PC-9 (cell line): ENCODE data around the gene YAP1. TPM values are rescaled to one million over a fixed set of nuclear protein-coding genes. Genes with fewer than 3 reads are reported as not detected.

Source experiments
- BruUV-seq: library from RNA; stranded (reverse); fragments of 400-500 nt; replicated peaks from 2 replicates; lab custom pipeline; 2021; lab: Mats Ljungman, UMichigan
- CTCF ChIA-PET: fragments of 300-600 bp; sonication (Branson Sonifier 250); formaldehyde crosslinking; loops from one replicate; lab custom pipeline; 2022; ENCODE audit warnings: antibody characterized with exemption; lab: Charles Lee
- POLR2A ChIA-PET: fragments of 300-600 bp; sonication (Branson Sonifier 250); formaldehyde crosslinking; loops from one replicate; lab custom pipeline; 2022; ENCODE audit warnings: antibody characterized with exemption; ENCODE audit not compliant: unreplicated experiment; lab: Charles Lee
- DNase-seq, 2 experiments: peaks; one replicate each; pipeline versions ENCODE4 v3.0.0 to v3.0.0-alpha.2; 2015 to 2022; ENCODE audit warnings: mixed read lengths in 1 of 2
- H2AFZ ChIP-seq: fragments of 200-600 bp; sonication (generic); 2 replicates; pipeline ENCODE4 v1.8.1; 2017; ENCODE audit warnings: antibody characterized with exemption
- H3F3A ChIP-seq: fragments of 200-600 bp; sonication (generic); 2 replicates; pipeline ENCODE4 v1.8.1; 2017; ENCODE audit warnings: antibody characterized with exemption, mild to moderate bottlenecking, low read depth; ENCODE audit not compliant: insufficient read depth
- H3K27ac ChIP-seq: fragments of 200-600 bp; sonication (generic); 2 replicates; pipeline ENCODE4 v1.6.1; 2016; ENCODE audit warnings: mixed run types
- H3K27me3 ChIP-seq: fragments of 200-600 bp; sonication (generic); 2 replicates; pipeline ENCODE4 v1.6.1; 2016; ENCODE audit warnings: low read depth, mixed run types; ENCODE audit not compliant: insufficient read depth
- H3K36me3 ChIP-seq: fragments of 200-600 bp; sonication (generic); 2 replicates; pipeline ENCODE4 v1.6.1; 2016; ENCODE audit warnings: low read depth, mixed run types
- H3K4me1 ChIP-seq: fragments of 200-600 bp; sonication (generic); replicated peaks from 2 replicates; pipeline ENCODE4 v1.6.1; 2016; ENCODE audit warnings: mixed run types; ENCODE audit not compliant: insufficient read depth
- H3K4me2 ChIP-seq: fragments of 200-600 bp; sonication (generic); 2 replicates; pipeline ENCODE4 v1.6.1; 2017; ENCODE audit warnings: mixed run types
- H3K4me3 ChIP-seq: fragments of 200-600 bp; sonication (generic); 2 replicates; pipeline ENCODE4 v1.6.1; 2016; ENCODE audit warnings: mixed run types
- H3K79me2 ChIP-seq: fragments of 200-600 bp; sonication (generic); 2 replicates; pipeline ENCODE4 v1.6.1; 2017; ENCODE audit warnings: low read depth, mixed run types
- H3K9me2 ChIP-seq: fragments of 200-600 bp; sonication (generic); 2 replicates; pipeline ENCODE4 v1.8.1; 2017; ENCODE audit warnings: mild to moderate bottlenecking; ENCODE audit not compliant: insufficient read depth
- H3K9me3 ChIP-seq: fragments of 200-600 bp; sonication (generic); 2 replicates; pipeline ENCODE4 v1.8.1; 2016; ENCODE audit warnings: low read depth; ENCODE audit not compliant: insufficient read depth
- H4K20me1 ChIP-seq: fragments of 200-600 bp; sonication (generic); 2 replicates; pipeline ENCODE4 v1.8.1; 2017; ENCODE audit not compliant: insufficient read depth
- EZH2 ChIP-seq: fragments of 200-600 bp; sonication (generic); IDR thresholded peaks from 2 replicates; pipeline ENCODE4 v1.8.0; 2017; ENCODE audit warnings: antibody characterized with exemption, low read depth
- intact Hi-C: fragments of 100-400 bp; cut with micrococcal nuclease; formaldehyde crosslinking; loops from one replicate; pipeline ENCODE4 v1.10.0; 2022; ENCODE audit not compliant: unreplicated experiment
- total RNA-seq: library from RNA; stranded (reverse); gene quantifications from 2 replicates; pipeline ENCODE4 v1.2.3, GENCODE V29; 2021
- TF ChIP-seq, protein P1 (sequence below): fragments of 200-600 bp; sonication (generic); conservative IDR thresholded peaks from 2 replicates; pipeline ENCODE4 v1.6.1; 2017; ENCODE audit warnings: mixed run types, antibody characterized with exemption, mild to moderate bottlenecking, moderate library complexity

Gene YAP1
- total RNA-seq, 1 experiment from 2014 or later = 111 TPM

DNA sequence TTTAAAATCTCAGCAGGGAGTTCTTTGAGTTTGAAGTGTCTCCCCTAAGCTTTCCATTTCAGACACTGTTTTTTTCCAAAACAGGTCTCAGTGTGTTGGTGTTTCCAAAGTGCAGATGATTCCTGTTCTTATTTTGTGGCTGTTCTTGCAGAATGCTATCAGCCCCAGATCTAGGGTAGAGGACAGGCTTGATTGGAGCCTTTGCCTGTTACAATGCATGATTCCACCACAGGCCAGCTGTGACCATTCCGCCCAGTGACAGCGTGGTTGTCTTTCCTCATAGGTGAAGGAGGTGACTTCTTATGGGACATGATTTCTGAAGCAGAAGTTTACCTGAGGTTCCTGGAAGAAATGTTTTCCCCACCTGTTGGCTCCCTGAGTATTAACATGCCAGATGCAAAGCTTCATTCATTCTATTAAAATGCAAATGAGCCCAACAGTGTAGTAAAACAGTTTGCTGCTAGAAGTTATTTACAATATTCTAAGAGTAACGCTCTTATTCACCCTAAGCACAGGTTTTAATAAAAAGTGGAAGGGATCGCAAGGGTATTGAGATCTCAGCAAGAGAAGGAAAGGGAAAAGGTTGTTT is 170.1 kb downstream of the YAP1 start:
- no peaks in the 10 kb centered on the region for H3K27me3 ChIP-seq
- no peaks in the 10 kb centered on the region for H3F3A ChIP-seq
- H3K9me2 ChIP-seq = no peaks in the 10 kb centered on the region
- no peaks in the 10 kb centered on the region for H3K9me3 ChIP-seq
- no peak overlapping the region for H3K4me3 ChIP-seq
- POLR2A ChIA-PET = no interaction called here
- BruUV-seq = no TSS peak
- CTCF ChIA-PET = no interaction called here
- no peak overlapping the region for H3K27ac ChIP-seq
- no peaks in the 10 kb centered on the region for H4K20me1 ChIP-seq
- H3K4me2 ChIP-seq = no peak overlapping the region
- intact Hi-C loops = no loop called here
- DNase-seq = no peak
- no peaks in the 10 kb centered on the region for H3K79me2 ChIP-seq
- TF ChIP-seq EZH2 = no peak
- TF ChIP-seq, protein P1, sequence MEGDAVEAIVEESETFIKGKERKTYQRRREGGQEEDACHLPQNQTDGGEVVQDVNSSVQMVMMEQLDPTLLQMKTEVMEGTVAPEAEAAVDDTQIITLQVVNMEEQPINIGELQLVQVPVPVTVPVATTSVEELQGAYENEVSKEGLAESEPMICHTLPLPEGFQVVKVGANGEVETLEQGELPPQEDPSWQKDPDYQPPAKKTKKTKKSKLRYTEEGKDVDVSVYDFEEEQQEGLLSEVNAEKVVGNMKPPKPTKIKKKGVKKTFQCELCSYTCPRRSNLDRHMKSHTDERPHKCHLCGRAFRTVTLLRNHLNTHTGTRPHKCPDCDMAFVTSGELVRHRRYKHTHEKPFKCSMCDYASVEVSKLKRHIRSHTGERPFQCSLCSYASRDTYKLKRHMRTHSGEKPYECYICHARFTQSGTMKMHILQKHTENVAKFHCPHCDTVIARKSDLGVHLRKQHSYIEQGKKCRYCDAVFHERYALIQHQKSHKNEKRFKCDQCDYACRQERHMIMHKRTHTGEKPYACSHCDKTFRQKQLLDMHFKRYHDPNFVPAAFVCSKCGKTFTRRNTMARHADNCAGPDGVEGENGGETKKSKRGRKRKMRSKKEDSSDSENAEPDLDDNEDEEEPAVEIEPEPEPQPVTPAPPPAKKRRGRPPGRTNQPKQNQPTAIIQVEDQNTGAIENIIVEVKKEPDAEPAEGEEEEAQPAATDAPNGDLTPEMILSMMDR = no peak
- H2AFZ ChIP-seq = no peak overlapping the region
- peaks cover 12% of the 10 kb centered on the region for H3K4me1 ChIP-seq
- no peaks in the 10 kb centered on the region for H3K36me3 ChIP-seq

Other genes with a start within 250 kb of the YAP1 start
- gene CEP126, start 195.4 kb upstream of the YAP1 start, total RNA-seq = 3.7 and 6.0 TPM in 2 replicates
- gene ANGPTL5, start 193.9 kb upstream of the YAP1 start, total RNA-seq = not detected in 2 replicates
- 1.9 and 2.2 TPM in 2 replicates for gene CFAP300, start 63.0 kb upstream of the YAP1 start, total RNA-seq
- 3.8 and 4.8 TPM in 2 replicates for gene BIRC3, start 207.0 kb downstream of the YAP1 start, total RNA-seq
- 33.7 and 37.5 TPM in 2 replicates for gene BIRC2, start 236.8 kb downstream of the YAP1 start, total RNA-seq